Measurements from ENCODE around the gene EIF2B5.

DNA sequence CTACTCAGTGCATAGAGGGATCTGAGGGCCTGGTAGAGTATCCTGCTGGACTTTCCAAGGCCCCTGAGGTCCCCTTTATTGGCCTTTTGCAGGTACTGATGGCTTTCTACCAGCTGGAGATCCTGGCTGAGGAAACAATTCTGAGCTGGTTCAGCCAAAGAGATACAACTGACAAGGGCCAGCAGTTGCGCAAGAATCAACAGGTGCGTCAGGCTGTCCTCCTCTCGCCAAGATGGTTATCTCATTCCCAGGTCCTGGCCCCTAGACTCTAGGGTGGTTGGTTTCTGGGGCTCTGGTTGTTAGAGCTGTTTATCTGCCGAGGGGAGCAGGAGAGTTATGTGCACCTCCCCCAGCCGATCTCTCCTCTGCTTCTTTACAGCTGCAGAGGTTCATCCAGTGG is 9.3 kb downstream of the EIF2B5 start:
- TF ChIP-seq POLR2A (IDR thresholded peaks at IDR 0.05) (no peak), EP300 (IDR thresholded peaks at IDR 0.05; ENCODE audit: low read depth) (no peak), POLR2AphosphoS5 (IDR thresholded peaks at IDR 0.05) (no peak)
- TF ChIP-seq, protein P1, sequence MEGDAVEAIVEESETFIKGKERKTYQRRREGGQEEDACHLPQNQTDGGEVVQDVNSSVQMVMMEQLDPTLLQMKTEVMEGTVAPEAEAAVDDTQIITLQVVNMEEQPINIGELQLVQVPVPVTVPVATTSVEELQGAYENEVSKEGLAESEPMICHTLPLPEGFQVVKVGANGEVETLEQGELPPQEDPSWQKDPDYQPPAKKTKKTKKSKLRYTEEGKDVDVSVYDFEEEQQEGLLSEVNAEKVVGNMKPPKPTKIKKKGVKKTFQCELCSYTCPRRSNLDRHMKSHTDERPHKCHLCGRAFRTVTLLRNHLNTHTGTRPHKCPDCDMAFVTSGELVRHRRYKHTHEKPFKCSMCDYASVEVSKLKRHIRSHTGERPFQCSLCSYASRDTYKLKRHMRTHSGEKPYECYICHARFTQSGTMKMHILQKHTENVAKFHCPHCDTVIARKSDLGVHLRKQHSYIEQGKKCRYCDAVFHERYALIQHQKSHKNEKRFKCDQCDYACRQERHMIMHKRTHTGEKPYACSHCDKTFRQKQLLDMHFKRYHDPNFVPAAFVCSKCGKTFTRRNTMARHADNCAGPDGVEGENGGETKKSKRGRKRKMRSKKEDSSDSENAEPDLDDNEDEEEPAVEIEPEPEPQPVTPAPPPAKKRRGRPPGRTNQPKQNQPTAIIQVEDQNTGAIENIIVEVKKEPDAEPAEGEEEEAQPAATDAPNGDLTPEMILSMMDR (IDR thresholded peaks at IDR 0.05) = no peak

Measured in transverse colon (tissue), 4 donors.